COLO668 (cell line): ENCODE data around the gene PTPRN.
"Not testable (repeated sequence)": the region's sequence is repeated elsewhere in the genome, so short reads cannot be mapped to it uniquely, and the experiment has no call there.

Experiments used
- DNase-seq: peaks from one replicate; lab custom pipeline; 2025; ENCODE audit not compliant: unreplicated experiment; lab: John Stamatoyannopoulos, UW

PTPRN gene

DNA sequence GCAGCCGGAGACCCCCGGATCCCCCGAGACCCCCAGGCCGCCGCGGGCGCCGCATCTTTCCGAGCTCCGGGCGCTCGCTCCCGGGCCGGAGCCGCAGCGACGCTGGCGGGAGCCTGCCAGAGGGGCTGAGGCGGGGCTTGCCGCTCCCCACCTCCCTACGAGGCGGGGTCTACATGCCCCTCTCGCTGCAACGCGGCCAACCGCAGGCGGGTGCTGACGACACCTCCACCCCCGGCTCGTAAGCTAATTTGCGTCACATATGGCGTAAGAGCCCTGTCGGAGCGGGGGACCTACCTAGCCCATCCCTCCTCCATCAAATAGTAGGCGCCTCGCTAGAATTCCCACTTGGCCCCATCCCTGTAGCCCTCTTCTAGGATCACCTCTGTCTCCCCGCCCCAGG is at the start of gene PTPRN:
Gene PTPRN, minus strand, starts transcription at position 124 of the 400 bp plus-strand sequence. Its CDS starts 69 bp downstream, at position 55.
- peak; percentile 14 for DNase-seq

- no peak for DNase-seq
Measured at GRCh38 chr2:219358170-219359075, 49.2 kb upstream of the PTPRN start.

GRCh38 chr2:219356834-219357233 is 47.6 kb upstream of the PTPRN start:
- DNase-seq: no peak

DNA sequence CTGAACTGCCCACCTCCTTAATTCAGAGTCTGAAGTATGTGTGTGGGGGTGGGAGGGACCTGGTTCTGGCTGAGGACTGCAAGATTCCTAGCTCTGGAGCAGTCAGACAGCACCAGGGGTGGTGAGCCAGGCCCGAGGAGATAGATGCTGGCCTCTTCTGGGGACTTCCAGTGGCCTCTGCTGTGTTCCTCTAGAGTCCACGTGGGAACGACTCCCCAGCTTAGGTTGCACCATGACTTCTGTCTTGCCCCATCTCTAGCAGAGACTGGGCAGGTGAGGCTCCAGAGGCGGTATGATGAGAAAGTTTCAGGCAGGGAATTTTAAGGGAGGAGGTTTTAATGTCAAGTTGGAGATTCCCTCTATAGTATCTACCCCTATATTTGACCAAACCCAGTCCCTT is 45.4 kb upstream of the PTPRN start:
- DNase-seq: no peak

GRCh38 chr2:219353129-219353528 is 43.9 kb upstream of the PTPRN start:
- no peak for DNase-seq

GRCh38 chr2:219352448-219353023 is 43.3 kb upstream of the PTPRN start:
- peak; percentile 68 for DNase-seq

DNA sequence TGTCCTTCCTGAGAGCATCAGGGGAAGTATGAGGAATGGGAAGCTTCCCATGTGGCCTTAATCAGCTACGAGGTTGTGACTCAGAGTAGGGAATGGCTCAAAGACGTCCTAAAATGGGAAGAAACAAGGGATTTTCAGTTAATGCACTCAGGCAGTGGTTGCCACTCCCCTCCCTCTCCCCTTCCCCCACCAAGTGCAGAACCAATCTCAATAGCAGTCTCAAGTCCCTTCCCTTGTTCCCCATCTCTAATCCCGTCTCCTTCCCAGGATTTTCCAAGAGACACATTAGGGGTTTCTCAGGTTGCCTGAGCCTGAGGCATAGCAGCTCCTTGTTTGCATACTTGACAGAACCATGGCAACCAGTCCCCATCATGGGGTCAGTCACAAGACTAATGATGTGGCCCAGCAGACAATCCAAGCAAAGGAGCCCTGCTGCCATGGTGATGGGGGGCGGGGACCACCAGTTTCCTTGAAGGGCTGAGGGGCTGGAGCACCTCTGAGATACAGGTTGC is 41.6 kb upstream of the PTPRN start:
- DNase-seq: no peak

DNA sequence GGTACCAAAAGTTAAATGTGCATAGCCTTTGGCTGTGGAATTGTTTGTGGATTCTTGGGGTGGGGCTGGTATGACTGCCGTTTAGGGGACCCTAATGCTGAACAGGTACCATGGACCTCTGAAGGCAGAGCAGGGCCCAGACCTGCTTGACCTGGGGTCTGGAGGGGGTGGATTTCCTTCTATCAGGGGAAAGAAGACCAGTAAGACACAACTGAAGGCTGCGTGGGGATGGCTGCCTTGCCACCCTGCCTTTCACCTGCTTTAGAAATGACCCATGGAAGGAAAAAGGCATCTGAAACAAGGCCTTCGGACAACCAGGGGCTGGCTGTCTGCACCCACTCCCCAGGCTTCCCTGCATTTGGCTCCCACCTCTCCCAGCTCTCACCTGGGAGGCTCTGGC is 41.0 kb upstream of the PTPRN start:
- DNase-seq: no peak

GRCh38 chr2:219344751-219345430 is 35.7 kb upstream of the PTPRN start:
- peak; percentile 46 for DNase-seq

DNA sequence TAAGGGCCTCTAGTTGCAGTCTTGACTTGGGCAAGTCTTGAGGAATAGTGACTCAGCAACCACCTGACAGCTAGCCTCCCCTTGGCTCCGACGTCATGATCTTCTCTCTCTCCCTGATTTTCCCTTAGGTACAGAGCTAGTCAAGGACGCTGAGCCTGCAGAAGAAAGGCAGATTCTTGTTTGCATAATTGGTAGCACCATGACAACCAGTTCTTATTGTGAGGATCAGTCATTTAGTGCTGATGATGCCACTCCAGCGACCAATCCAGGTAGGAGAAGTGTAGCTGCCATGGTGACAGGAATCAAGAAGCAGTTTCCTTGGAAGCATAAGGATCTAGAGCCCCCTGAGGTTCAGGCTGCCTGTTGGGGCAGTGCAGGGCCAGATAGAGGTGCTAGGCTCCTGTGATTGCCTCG is 26.2 kb upstream of the PTPRN start:
- no peak for DNase-seq

DNA sequence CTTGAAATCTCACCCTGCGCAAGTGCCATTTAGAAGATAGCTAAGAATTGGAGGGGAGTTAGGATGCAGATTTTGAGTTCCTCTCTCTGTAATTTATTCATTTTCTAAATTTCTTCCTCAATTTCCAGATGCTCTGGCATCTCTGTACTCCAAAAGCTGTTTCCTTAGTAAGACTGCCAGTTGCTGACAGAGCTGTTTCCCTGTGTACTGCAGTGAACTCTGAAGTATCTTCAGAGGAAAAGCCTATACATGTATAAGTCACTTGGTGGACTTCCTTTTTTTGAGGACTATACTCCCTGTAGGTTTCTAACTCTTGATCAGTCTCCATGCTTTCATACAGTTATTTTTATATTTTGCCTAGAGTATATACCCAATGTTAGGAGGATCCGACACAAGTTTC is 24.9 kb upstream of the PTPRN start:
- no peak for DNase-seq

- DNase-seq: no peak
Measured at GRCh38 chr2:219332542-219332941, 23.3 kb upstream of the PTPRN start, which contains the start of gene RESP18. TSS of gene RESP18 (minus strand) at chr2:219332744.

DNA sequence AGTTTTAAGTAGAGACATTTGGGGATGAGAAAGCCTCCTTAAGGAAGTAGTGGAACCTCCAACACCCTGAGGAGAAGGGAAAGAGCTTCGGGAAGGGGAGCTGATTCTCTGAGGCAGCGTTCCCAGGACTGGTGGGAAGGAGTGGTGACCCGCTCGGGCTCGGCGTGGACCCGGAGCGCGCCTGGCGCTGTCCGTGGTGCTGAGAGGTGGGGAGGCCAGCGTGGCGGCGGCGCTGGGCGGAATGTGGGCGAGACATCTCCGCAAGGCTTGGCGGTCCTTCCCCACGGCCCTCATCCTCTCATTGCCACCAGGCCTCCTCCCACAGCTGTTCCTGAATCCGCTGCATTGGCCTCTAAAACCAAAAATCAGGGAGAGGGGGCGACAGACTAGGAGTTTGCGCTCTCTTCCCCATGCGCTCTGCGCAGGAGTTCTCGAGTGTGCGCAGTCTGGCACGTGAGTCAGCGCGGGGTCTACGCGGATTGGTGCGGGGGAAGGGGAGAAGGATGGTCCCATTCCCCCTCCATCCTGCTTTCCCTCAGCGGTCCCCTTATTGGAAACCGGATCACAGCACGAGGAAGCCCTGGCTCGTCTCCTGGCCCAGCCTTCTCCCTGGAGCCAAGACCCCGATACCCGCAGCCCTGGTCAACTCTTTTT is 22.5 kb upstream of the PTPRN start:
- no peak for DNase-seq

DNA sequence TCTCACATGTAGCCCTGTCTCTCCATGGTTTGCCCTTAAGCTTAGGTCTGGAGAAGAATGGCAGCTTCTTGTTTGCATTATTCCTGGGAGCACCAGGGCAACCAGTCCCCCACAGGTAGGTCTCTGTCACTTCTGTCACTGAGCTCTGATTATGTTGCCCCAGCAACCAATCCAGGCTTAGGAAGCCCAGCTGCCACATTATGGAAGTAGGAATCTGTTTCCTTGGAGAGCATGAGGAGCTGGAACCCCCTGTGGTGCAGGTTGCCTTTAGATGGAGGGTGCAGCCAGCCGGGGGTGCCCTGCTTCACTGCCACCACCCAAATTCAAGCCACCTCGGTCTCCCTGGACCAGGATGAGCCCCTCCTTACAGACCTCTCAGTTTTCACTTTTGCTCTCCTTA is 18.5 kb upstream of the PTPRN start:
- DNase-seq: peak; percentile 23

- DNase-seq: no peak
Measured at GRCh38 chr2:219325657-219326315, 16.6 kb upstream of the PTPRN start.

GRCh38 chr2:219325136-219325535 is 15.9 kb upstream of the PTPRN start:
- DNase-seq: no peak

- no peak for DNase-seq
Measured at GRCh38 chr2:219323434-219323833, 14.2 kb upstream of the PTPRN start.

GRCh38 chr2:219314804-219315468 is 5.7 kb upstream of the PTPRN start:
- no peak for DNase-seq

- not testable (repeated sequence) for DNase-seq
Measured at GRCh38 chr2:219312683-219313263, 3.6 kb upstream of the PTPRN start.
